T1000 (cell line): ENCODE measurements around the gene NOL4L.

ENCODE experiments used
- DNase-seq: peaks from one replicate; lab custom pipeline; 2025; ENCODE audit warnings: mixed read lengths; lab: John Stamatoyannopoulos, UW

The NOL4L gene

DNA sequence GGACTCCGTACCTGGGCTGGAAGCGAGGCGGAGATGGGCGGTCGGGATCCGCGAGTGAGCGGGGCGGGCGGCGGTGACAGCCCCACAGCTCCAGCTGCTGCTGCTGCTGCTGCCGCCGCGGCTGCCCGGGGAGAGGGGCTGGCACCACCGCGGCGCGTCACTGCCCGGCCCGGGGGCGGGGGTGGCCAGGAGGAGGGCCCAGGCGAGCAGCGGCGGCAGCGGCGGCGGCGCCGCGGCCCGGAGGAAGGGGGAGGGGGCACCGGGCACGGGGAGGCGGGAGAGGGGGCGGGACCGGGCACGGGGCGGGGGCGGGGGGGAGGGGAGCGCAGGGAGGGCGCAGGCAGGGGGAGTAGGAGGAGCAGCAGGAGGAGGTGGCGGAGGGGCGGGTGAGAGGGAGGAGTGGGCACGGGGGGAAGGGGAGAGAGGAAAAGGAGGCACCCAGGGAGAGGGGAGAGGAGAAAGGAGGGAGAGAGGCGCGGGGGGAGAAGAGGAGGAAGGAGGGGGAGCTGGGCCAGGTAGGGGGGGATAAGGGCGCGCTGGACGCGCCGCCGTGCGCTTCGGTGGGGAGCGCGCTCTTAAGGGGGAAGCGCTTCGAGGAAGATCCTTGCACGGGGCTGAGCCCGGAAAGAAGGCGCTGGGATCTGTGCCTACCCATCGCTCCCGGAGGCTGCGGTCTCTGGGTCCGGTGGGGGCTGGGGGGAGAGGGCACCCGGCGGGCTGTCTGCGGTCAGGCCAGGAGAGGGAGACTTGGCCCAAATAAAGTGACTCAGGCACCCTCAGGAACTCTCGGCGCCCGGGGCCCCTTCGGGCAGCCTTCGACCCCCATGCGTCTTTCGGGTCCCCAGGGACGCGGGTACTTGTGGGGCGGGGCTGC lies 101.5 kb downstream of the NOL4L start:
- peak; percentile 60 for DNase-seq

DNA sequence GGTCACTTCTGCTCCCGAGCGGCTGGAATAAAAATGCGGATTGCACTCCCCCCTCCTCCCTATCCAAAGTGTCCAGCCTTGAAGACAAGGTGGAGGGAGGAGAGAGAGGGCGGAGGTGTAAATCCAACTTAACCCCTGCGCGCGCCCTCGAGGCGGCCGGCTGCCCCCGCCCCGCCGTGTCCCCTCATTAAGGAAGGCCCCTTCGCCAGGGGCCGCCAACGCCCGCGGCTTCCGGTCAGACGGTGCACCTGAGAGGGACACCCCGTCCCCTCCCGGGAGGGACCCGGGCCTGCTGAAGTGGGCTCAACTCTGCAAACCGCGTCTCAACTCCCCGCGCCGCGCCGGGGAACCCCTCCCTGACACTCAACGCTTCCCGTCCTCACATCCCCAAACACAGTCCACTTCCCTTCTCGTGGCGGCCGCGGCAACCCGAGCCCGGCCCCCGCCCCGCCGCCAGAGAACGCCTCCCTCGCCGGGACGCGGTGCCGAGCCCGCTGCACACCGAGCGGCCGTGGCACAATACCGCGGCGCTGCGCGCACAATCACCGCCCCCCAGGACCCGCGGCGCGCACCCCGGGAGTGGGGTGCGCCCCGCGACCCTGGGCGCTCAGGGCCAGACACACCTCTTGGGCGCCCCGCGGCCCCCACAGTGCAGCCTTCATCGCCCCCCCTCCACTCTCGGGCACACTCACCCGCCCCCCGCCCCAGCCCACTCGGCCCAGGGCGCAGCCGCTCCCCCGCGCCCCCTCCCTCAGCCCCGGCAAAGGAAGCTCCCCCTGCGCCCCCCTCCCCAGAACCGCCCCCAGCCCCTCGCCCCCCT lies 102.5 kb downstream of the NOL4L start:
- DNase-seq = no peak

DNA sequence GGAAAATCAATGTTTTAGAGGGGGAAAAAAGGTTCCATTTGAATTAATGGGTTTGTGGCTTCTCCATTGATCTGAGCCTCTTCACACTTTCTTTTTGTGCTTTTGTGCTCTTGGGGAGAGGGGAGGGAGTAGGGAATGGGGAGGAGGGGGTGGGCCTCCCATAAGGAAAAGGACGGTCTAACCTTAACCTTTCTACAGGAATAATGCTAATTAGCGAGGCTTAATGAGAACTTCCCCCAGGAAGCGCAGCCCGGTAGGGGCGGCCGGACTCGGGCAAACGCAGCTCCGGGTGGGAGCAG lies 103.0 kb downstream of the NOL4L start:
- no peak for DNase-seq

DNA sequence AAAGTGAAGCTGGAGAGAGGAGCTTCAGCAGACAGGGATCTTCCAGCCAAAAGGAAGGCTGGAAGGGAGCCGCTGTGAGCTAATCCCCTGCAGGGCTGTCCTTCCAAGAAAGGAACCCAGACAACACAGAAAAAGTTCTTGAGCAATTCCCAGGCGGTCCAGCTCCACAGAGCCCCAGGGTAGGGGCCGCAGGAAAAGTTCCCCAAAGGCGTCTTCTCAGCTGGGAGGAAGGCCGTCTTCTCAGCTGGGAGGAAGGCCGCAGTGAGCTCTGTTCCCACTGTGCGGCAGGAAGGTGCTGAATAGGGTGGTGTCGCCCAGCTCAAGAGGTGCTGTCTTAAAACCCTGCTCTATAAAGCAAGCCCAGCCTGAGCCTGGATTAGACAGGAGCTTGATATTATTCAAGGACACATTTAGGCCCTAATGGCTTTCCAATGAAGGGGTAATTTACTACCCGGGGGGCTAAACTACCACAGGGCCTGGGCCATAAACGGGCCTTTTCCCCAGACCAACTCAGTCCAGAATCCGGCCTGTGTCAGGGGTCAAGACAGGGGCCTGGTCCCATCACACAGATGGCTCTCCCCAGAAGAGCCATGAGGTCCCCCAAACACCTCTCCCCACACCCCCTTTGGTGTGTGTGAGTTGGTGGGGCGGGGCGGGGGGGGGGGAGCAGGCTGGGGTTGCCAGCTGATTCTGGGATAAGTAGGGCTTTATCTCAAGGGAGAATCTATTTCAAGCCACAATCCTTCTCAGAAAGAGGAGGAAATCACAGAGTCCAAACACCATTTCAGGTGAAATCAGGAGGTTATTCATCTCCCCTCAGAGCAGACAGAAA lies 103.6 kb downstream of the NOL4L start:
- no peak for DNase-seq

DNA sequence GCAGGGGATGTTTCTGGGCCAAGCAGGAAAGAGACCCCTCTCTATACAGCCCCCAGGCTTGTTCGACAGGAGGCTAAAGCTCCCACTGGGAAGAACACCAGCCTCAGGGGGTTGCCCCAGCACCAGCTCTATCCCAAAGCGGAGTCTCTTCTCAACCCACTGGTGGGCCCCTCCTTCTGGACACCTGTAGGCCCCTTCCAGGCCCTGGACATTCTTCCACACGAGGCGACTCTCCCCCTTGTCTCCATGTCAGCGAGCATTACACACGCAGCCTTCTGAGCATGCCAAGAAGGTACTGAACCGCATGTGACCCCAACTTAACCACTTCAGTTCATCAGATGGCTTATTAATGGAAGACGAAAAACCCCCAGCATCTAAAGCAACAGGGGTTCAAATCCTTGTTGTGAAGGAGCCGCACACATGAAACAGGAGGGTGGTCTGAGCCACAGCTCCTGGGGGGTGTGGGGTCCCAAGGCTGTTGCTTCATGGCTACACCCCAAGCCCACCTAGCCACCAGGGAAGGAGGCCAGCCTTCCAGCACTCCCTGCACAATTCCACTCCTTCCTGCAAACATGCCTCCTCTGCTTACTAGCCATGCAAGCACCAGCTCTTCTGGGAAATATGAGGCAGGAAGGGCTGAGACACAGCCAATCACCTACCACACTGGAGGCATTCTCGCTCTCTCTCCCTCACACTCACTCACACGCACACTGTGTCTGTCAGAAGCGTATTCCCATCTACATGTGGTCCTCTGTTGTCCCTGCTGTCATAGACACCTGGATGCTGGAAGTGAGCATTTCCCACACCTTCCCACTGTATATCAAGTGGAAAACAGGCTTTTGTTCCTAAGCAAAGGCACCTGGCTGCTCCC lies 104.5 kb downstream of the NOL4L start:
- no peak for DNase-seq

DNA sequence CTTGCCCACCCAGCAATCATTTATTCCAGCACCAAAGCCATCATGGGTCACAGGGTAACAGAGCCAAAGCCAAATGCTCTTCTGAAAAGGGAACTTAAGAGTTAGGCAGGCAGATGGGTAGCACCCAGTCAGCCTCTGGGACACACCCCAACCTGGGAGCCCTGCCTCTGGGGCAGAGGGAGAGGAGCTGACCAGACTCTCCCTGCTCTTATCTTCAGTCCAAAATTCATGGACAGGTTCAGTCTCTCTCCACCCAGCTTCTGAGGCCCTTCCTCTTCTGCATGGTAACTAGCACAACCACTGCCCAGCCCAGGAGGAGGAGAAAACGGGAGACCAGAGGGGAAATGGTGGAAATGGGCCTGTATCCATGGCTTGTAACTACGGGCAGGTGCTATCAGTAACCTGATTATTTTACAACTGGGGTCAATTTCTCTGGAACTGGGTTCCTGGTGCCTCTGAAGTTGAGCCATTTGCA lies 105.4 kb downstream of the NOL4L start:
- no peak for DNase-seq

DNA sequence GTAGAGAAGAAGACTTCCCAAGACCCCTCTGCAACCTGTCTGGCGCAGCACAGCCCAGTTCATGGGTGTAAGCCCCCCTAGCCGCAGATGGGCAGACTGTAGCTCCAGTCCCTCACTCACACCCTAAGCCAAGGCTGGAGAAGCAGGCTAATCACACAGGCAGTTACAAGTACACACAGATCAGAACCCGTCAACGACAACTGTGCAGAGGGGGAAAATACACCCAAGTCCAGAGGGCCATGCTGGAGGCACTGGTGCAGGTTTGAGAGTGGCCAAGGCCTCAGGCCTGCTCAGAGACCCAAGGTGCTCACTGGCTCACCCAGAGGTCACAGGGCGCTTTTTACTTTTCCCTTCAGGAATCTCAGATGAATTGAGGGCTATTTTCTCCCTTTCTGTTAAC lies 106.1 kb downstream of the NOL4L start:
- DNase-seq = no peak

DNA sequence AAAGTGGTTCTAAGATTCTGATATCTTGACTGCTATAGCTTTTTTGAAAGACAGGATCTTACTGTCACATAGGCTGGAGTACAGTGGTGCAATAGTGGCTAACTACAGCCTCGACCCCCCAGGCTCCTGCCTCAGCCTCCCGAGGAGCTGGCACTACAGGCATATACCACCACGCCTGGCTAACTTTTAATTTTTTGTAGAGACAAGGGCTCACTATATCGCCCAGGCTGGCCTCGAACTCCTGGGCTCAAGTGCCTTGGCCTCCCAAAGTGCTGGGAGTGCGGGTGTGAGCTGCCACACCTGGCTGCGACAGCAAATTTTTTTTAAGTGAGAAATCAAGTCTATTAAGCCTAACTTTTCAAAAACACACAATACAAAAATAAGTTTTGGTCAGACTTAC lies 106.6 kb downstream of the NOL4L start:
- no peak for DNase-seq

DNA sequence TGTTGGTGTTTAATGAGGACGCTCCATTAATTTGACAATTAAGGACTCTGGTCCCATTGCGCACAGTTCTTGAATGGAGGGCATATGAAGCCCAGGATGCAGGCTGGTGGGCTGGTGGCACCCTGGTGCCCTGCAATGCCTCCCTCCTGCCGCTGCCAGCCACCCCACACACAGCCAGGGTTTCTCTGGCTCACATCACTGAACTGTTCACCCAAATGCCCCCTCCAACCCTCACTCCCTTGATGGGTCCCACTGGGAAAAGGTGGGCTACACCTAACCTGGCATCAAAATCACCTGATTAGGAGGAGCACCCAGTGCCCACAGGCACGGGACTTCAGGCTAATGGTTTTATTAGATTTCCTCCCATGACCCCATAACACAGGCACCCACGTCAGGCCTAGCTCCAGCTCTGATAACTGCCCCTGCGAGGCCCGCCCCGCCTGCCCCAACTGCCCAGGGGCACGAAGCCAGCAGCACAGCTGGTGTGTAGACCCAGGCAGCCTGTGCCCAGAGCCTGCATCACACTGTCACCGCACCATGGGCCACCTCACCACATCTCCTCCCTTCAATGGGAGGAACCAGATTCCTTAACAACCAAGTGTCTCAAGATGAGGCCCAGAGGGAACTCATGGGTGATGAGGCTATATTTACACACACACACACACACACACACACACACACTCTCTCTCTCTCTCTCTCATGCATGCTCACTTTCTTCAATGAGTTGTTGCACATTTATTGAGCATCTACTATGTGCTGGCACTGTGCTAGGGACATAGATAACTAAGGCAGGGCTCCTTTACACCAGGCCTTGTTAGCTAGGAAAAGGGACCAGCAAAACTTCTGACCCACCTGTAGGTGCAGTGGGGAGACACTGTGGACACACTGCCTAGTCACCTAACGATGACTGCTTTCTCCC lies 107.3 kb downstream of the NOL4L start:
- no peak for DNase-seq

DNA sequence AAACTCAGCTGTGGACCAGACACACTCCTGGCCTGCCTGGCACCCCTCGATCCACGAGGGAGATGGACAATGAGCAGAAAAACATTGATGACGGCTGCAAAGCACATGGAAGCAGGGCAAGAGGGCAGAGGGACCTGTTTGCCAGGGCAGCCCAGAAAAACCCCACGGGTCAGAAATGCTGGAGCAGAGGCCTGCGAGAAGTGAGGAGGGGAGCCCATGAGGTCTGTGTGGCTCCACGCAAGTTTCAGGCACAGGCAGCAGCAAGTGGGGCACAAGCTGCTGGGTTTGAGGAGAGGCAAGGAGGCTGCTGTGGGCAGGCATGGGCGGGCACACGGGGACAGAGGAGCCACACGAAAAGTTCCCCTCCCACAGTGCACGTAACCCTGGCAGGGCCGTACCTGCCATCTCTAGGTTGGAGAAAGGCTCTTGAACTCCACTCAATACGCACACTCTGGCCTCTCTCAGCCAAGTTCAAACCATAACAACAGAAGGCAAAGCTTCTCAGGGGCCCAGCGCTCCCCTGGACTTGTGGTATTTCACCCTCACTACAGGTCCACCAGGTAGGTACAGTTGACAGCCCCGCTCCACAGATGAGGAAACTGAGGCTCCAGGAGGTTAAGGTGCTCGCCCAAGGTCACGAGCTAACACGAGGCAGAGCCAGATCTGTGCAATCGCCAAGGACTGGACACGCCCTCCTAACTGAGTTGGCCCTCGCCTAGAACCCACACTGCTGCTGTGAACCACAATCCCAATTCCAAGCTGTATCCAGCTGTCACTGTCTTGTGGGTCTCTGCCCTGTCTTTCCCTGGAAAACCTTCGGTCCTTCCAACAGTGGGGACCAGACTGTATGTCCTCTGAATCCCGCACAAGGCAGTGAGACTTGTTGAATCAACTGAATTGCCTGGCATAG lies 108.2 kb downstream of the NOL4L start:
- no peak for DNase-seq

DNA sequence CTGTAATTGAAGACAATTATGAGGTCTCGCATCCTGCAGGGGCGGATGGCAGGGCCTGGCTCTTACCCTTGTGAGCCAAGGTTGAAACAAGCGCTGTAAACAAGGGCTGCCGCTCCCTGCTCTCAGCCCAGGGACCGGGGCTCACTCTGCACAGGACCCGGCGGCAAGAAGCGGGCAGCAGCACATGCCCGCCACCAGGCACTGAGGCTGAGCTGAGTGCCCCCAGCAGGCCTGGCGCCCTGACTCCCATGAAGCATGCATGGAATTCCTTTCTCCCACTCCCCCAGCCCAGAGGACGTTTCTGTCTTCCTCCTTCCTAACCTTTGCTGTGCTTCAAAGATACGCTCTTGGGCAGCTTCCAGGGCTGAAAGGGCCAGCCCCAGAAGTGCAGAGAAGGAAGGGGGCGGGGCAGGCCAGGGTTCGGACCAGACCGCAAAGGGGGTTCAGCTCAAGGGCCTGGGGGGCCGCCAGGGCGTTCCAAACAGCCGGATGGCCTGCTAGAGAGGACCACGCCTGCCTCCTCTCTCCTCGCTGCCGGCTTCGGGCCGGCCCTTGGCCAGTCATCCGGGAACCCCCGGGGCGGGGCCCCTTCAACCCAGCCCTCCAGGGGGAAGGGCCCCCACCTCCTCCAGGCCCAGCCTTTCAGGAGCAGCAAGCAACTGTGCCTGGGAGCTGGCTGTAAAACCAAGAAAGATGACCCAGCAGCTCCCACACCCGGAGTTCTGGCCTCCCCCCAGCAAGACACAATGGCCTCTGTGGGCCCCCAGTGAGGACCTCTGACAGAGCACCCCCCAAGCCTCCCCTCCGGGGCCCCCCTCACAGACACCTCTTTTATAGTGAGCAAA lies 109.9 kb downstream of the NOL4L start:
- peak; percentile 83 for DNase-seq

DNA sequence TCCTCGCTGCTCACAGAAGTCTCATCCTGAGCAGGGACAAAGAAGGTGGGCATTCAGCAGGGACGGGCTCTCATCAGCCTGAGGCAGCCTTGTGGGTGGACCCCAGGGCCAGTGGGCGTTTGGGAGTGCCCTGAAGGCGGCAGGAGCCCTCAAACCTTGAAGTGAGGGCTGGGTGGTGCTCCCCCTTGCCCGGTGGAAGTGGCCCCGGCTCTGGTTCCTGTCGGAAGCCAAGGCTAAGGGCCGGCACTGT lies 110.5 kb downstream of the NOL4L start:
- DNase-seq = no peak

DNA sequence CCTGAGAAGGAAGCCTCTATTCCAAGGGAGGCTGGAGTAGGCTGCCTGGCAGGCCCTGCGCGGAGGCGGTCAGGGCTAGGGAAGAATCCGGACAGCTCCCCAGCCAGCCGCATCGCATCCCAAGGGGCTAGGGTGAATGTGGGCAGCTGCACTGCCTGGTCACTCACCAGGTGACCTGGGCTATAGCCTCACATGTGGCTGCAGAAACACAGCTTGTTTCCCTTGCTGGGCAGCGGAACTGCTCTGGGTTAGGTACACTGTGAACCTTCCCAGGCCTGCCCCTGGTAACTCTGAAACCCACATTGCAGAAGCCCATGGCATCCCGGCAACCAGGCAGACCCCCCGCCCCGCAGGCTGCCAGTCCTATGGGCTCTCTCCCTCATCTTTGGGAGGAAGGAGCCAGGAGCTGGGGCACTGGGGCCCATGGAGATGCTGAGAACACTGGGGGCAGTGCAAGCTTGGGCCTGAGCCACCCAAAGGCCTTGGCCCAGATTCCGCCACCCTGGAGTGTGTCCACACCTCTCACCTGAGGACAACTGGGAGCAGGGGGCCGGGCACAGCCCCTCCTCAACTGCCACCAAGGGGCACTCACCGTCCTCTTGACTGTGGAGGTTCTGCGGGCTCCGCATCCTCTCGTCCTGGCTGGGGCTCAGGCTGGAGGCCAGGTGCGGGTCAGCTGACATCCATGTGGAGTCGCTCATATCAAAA lies 111.0 kb downstream of the NOL4L start:
- no peak for DNase-seq

DNA sequence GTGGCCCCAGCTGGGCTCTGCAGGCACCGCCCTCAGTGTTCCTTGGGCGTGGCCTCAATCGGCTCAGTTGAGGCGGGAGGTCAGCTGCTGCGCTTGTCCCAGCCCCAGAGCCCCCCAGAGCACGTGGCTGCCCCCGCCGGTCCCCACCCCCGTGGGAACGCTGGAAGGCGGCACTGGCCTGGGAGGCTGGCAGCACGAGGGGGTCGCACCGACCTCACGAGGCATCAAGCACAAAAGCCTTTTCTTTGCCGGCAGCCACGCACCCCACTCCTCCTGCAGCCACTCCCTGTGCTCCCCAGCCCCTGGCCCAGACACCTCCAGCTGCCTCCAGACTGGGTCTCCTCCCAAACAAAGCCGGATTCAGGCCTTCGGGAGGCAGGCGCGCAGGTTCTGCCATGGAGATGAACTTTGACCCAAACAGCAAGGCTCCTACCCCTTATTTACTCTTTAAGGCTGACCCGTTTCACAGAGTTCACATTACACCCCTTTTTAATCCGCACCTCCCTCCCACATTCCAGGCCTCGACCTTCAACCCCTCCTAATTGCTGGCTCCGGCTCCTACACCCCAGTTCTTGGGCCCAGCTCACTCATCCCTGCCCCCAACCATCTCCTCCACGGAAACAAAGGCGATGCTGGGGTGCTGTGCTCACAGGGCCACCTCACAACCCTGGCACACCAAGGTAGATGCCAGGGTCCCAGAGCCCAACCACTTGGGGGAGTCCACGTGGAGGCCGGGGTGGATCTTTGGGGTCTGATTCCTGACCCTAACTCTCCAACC lies 111.7 kb downstream of the NOL4L start:
- no peak for DNase-seq

DNA sequence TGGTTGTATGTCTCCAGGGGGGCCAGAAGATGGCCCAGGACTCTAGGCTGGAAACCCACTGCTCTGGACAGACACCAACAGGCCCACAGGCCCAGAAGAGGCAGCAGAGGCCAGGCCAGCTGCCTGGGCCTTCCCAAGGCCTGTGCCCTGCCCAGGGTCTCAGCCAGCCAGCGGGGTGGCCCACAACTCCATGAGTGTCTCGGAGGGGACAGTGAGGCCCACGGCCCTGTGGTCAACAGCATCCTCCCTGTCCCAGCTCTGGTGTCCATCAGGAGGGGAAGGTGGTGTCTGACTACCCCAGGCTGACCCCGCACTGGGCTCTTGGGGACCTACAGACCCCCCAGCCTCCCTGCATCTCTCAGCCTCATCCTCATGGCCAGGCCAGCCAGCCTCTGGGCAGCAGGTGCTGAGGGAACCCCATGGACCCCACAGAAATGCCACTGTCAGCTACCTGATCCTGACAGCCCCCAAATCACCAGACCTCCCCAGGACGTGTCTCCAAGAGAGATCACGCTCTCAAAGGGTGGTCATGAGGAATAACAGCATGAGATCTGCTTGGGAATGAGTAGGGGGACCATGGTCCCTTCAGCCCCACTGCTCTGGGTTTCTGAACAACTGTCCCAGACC lies 112.4 kb downstream of the NOL4L start:
- DNase-seq = no peak

DNA sequence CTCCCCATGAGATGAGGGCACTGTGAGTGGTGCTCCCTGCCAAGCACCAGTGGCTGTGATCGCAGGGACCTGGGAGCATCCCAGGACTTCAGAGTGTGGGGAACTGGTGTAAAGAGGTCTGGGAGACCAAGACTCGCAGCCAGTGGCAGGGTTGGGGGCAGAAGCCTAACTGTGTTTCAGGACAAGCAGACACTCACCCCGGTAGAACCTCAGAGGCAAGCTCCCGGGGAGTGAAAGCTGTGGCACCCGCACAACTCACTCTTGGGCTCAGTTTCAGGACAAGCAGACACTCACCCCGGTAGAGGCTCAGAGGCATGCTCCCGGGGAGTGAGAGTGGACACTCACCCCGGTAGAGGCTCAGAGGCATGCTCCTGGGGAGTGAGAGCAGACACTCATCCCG lies 114.2 kb downstream of the NOL4L start:
- no peak for DNase-seq
